IMR-90 (cell line): Measurements from ENCODE around the gene SLC16A4. TPM values are rescaled to one million over a fixed set of nuclear protein-coding genes. Genes with fewer than 3 reads are reported as not detected.
A peak's percentile ranks its signal among the peaks of the same experiment; 100 is the strongest.

Source experiments
- ATAC-seq: fragments of 200-7000 bp; cut with Tn5 transposase; 2 replicates; pipeline ENCODE4 v1.9.1; 2020; ENCODE audit warnings: low read depth, mild to moderate bottlenecking, moderate library complexity
- BruUV-seq: library from RNA; stranded (reverse); fragments of 400-500 nt; replicated peaks from 2 replicates; lab custom pipeline; 2021; lab: Mats Ljungman, UMichigan
- CTCF ChIA-PET: fragments of 300-600 bp; formaldehyde crosslinking; extraction: SDS; loops from one replicate; lab custom pipeline; 2021; ENCODE audit warnings: antibody characterized with exemption; lab: Yijun Ruan, JAX
- POLR2A ChIA-PET: fragments of 300-600 bp; sonication (Branson Sonifier 250); formaldehyde crosslinking; loops from one replicate; lab custom pipeline; 2022; ENCODE audit warnings: antibody characterized with exemption; ENCODE audit not compliant: unreplicated experiment; lab: Charles Lee
- DNase-seq: peaks from one replicate; pipeline ENCODE4 v3.0.0; 2013
- H2AFZ ChIP-seq: replicated peaks from 2 replicates; pipeline ENCODE3; 2013; ENCODE audit warnings: low read length, mild to moderate bottlenecking; ENCODE audit not compliant: poor library complexity
- H2AK5ac ChIP-seq: 2 replicates; pipeline ENCODE4 v1.6.1; 2013; ENCODE audit warnings: low read depth, low read length, inconsistent platforms
- H2AK9ac ChIP-seq: replicated peaks from 2 replicates; pipeline ENCODE3; 2013; ENCODE audit warnings: mild to moderate bottlenecking, low read depth, low read length, moderate library complexity; ENCODE audit not compliant: poor library complexity
- H2BK120ac ChIP-seq: 2 replicates; pipeline ENCODE4 v1.6.1; 2013; ENCODE audit warnings: low read depth, low read length, inconsistent platforms
- H2BK15ac ChIP-seq: 3 replicates; pipeline ENCODE4 v1.6.1; 2013; ENCODE audit warnings: low read depth, low read length, inconsistent platforms
- H2BK20ac ChIP-seq: 2 replicates; pipeline ENCODE4 v1.6.1; 2013; ENCODE audit warnings: low read depth, mild to moderate bottlenecking, inconsistent platforms, low read length, moderate library complexity
- H2BK5ac ChIP-seq: 2 replicates; pipeline ENCODE4 v1.6.1; 2013; ENCODE audit warnings: mild to moderate bottlenecking, low read depth, low read length, inconsistent platforms; ENCODE audit not compliant: poor library complexity, severe bottlenecking
- H3K14ac ChIP-seq: replicated peaks from 2 replicates; pipeline ENCODE4 v1.6.1; 2013; ENCODE audit warnings: low read depth, low read length, inconsistent platforms
- H3K18ac ChIP-seq: 2 replicates; pipeline ENCODE4 v1.6.1; 2013; ENCODE audit warnings: low read depth, low read length, control low read depth
- H3K23ac ChIP-seq: 2 replicates; pipeline ENCODE4 v1.6.1; 2013; ENCODE audit warnings: low read depth, low read length, inconsistent platforms
- H3K27ac ChIP-seq: 2 replicates; pipeline ENCODE4 v1.5.1; 2013; ENCODE audit warnings: mild to moderate bottlenecking, control low read depth, low read length; ENCODE audit not compliant: insufficient read depth
- H3K27me3 ChIP-seq: 2 replicates; pipeline ENCODE4 v1.6.1; 2013; ENCODE audit warnings: low read length; ENCODE audit not compliant: control insufficient read depth, insufficient read depth
- H3K36me3 ChIP-seq: 2 replicates; pipeline ENCODE4 v1.6.1; 2013; ENCODE audit warnings: low read length, mixed read lengths; ENCODE audit not compliant: control insufficient read depth, insufficient read depth
- H3K4ac ChIP-seq: 2 replicates; pipeline ENCODE4 v1.6.1; 2013; ENCODE audit warnings: low read depth, low read length, inconsistent platforms
- H3K4me1 ChIP-seq: 2 replicates; pipeline ENCODE4 v1.6.1; 2013; ENCODE audit warnings: low read length, mixed read lengths; ENCODE audit not compliant: control insufficient read depth, insufficient read depth
- H3K4me2 ChIP-seq: 2 replicates; pipeline ENCODE4 v1.6.1; 2013; ENCODE audit warnings: low read depth, mild to moderate bottlenecking, control low read depth, low read length, moderate library complexity
- H3K4me3 ChIP-seq: 2 replicates; pipeline ENCODE4 v1.5.1; 2013; ENCODE audit warnings: low read depth, mild to moderate bottlenecking, control low read depth, low read length, moderate library complexity; ENCODE audit not compliant: insufficient read depth
- H3K56ac ChIP-seq: 2 replicates; pipeline ENCODE4 v1.6.1; 2013; ENCODE audit warnings: low read length, inconsistent platforms; ENCODE audit not compliant: insufficient read depth; ENCODE audit errors: extremely low read depth
- H3K79me1 ChIP-seq, 2 experiments: 2 replicates each; pipeline ENCODE4 v1.6.1; 2013; ENCODE audit warnings: low read length in 2 of 2, inconsistent platforms in 1 of 2, low read depth in 1 of 2
- H3K9ac ChIP-seq: 2 replicates; pipeline ENCODE4 v1.6.1; 2013; ENCODE audit warnings: low read depth, low read length, control low read depth
- H3K9me1 ChIP-seq: 2 replicates; pipeline ENCODE4 v1.6.1; 2013; ENCODE audit warnings: low read length, inconsistent platforms; ENCODE audit not compliant: insufficient read depth
- H3K9me3 ChIP-seq: 2 replicates; pipeline ENCODE4 v1.6.1; 2013; ENCODE audit warnings: low read length; ENCODE audit not compliant: control insufficient read depth, insufficient read depth
- H4K20me1 ChIP-seq: 2 replicates; pipeline ENCODE4 v1.6.1; 2013; ENCODE audit warnings: low read length, inconsistent platforms; ENCODE audit not compliant: insufficient read depth
- H4K5ac ChIP-seq: 2 replicates; pipeline ENCODE4 v1.6.1; 2013; ENCODE audit warnings: mild to moderate bottlenecking, low read depth, low read length, control low read depth
- H4K8ac ChIP-seq, 2 experiments: 2 replicates each; pipeline ENCODE4 v1.6.1; 2013; ENCODE audit warnings: low read depth in 2 of 2, low read length in 2 of 2, control low read depth in 1 of 2, inconsistent platforms in 1 of 2
- H4K91ac ChIP-seq: 2 replicates; pipeline ENCODE4 v1.6.1; 2013; ENCODE audit warnings: low read depth, low read length, inconsistent platforms; ENCODE audit not compliant: insufficient read depth
- BHLHE40 ChIP-seq: fragments of 150-350 bp; IDR thresholded peaks from 2 replicates; pipeline ENCODE4 v1.6.1; 2016; ENCODE audit warnings: mild to moderate bottlenecking, low read depth, low read length
- CEBPB ChIP-seq: IDR thresholded peaks from 2 replicates; pipeline ENCODE4 v1.6.1; 2012; ENCODE audit warnings: low read depth, low read length, improper control_type of control experiment
- CHD1 ChIP-seq: IDR thresholded peaks from 2 replicates; pipeline ENCODE4 v1.6.1; 2012; ENCODE audit warnings: low read depth, low read length, improper control_type of control experiment
- FOS ChIP-seq: fragments of 150-350 bp; IDR thresholded peaks from 2 replicates; pipeline ENCODE4 v1.6.1; 2016; ENCODE audit warnings: low read depth, low read length
- MAFK ChIP-seq: IDR thresholded peaks from 2 replicates; pipeline ENCODE4 v1.6.1; 2012; ENCODE audit warnings: low read depth, low read length, improper control_type of control experiment
- MAZ ChIP-seq: IDR thresholded peaks from 2 replicates; pipeline ENCODE4 v1.6.1; 2012; ENCODE audit warnings: low read depth, mild to moderate bottlenecking, low read length, improper control_type of control experiment, moderate library complexity, borderline replicate concordance
- MXI1 ChIP-seq: IDR thresholded peaks from 2 replicates; pipeline ENCODE4 v1.6.1; 2012; ENCODE audit warnings: low read depth, mild to moderate bottlenecking, low read length, moderate library complexity, borderline replicate concordance
- NFE2L2 ChIP-seq: fragments of 150-350 bp; IDR thresholded peaks from 2 replicates; pipeline ENCODE4 v1.6.1; 2016; ENCODE audit warnings: low read depth, mild to moderate bottlenecking, low read length
- POLR2A ChIP-seq: IDR thresholded peaks from 2 replicates; pipeline ENCODE4 v1.6.1; 2012; ENCODE audit warnings: mild to moderate bottlenecking, low read depth, low read length
- RAD21 ChIP-seq: IDR thresholded peaks from 2 replicates; pipeline ENCODE4 v1.6.1; 2012; ENCODE audit warnings: low read length, improper control_type of control experiment
- RCOR1 ChIP-seq: IDR thresholded peaks from 2 replicates; pipeline ENCODE4 v1.6.1; 2012; ENCODE audit warnings: mild to moderate bottlenecking, low read length, improper control_type of control experiment; ENCODE audit not compliant: insufficient replicate concordance
- RFX5 ChIP-seq: IDR thresholded peaks from 2 replicates; pipeline ENCODE4 v1.8.0; 2012; ENCODE audit warnings: low read depth, mild to moderate bottlenecking, low read length, moderate library complexity
- SMC3 ChIP-seq: fragments of 150-350 bp; IDR thresholded peaks from 2 replicates; pipeline ENCODE4 v1.6.1; 2016; ENCODE audit warnings: low read depth, mild to moderate bottlenecking, antibody characterized with exemption, low read length, moderate library complexity
- WGBS, 2 experiments: methylation state at CpG; one replicate each; pipeline versions ENCODE4 v1.1.5 to v1.1.7; 2013; ENCODE audit warnings: missing lambda C conversion rate in 2 of 2; ENCODE audit not compliant: insufficient read length in 1 of 2; ENCODE audit errors: extremely low coverage in 2 of 2; 5-methylcytosine and 5-hydroxymethylcytosine counted together
- dilution Hi-C: fragments of 300-500 bp; cut with HindIII; formaldehyde crosslinking; loops from one replicate; pipeline ENCODE4 v1.14.3; 2018; ENCODE audit warnings: low sequenced_read_pairs; ENCODE audit not compliant: unreplicated experiment
- in situ Hi-C: fragments of 300-500 bp; cut with MboI; formaldehyde crosslinking; loops from 3 replicates; pipeline ENCODE4 v1.14.3; 2019; ENCODE audit warnings: low sequenced_read_pairs, inconsistent platforms, mixed read lengths
- intact Hi-C: fragments of 100-400 bp; cut with micrococcal nuclease; formaldehyde crosslinking; loops from 2 replicates; pipeline ENCODE4 v1.10.0; 2022
- polyA plus RNA-seq, 3 experiments: library from polyadenylated mRNA; depleted of rRNA; stranded (reverse); fragments of >200 nt; gene quantifications; 2 replicates each; pipeline ENCODE4 v1.2.3, GENCODE V29; 2012; ENCODE audit warnings: low replicate concordance in 1 of 3
- total RNA-seq: library from RNA; depleted of rRNA; stranded (reverse); fragments of >200 nt; gene quantifications from 2 replicates; pipeline ENCODE4 v1.2.3, GENCODE V29; 2012
- TF ChIP-seq, protein P1 (sequence below): fragments of 150-350 bp; IDR thresholded peaks from 2 replicates; pipeline ENCODE4 v1.6.1; 2016; ENCODE audit warnings: low read depth, mild to moderate bottlenecking, low read length, moderate library complexity, borderline replicate concordance
- TF ChIP-seq, protein P2 (sequence below): conservative IDR thresholded peaks from 2 replicates; pipeline ENCODE4 v1.5.1; 2012; ENCODE audit warnings: mild to moderate bottlenecking, low read depth, low read length, improper control_type of control experiment
- TF ChIP-seq, protein P3 (sequence below): fragments of 150-350 bp; IDR thresholded peaks from 2 replicates; pipeline ENCODE4 v1.6.1; 2017; ENCODE audit warnings: mild to moderate bottlenecking, antibody characterized with exemption, low read length, low read depth

SLC16A4 gene
- total and polyA plus RNA-seq, 2 of the 4 experiments (the other 2 are of a cell fraction) = 27.7 to 65.2 TPM

DNA sequence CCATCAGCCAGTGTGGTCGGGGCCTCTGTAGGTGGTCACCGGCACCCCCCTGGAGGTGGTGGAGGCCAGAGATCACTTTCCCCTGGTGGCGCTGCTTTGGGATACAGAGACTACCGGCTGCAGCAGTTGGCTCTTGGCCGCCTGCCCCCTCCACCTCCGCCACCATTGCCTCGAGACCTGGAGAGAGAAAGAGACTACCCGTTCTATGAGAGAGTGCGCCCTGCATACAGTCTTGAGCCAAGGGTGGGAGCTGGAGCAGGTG is 50.7 kb downstream of the SLC16A4 start:
- peak overlapping the region; percentile 64 for H3K4me3 ChIP-seq
- H4K8ac ChIP-seq = no peak overlapping the region
- H3K9me1 ChIP-seq = peaks cover 12% of the 10 kb centered on the region
- H4K20me1 ChIP-seq = peaks cover 38% of the 10 kb centered on the region
- no peak overlapping the region for H2BK120ac ChIP-seq
- H2AK5ac ChIP-seq = peak overlapping the region; percentile 44
- TF ChIP-seq, protein P1, sequence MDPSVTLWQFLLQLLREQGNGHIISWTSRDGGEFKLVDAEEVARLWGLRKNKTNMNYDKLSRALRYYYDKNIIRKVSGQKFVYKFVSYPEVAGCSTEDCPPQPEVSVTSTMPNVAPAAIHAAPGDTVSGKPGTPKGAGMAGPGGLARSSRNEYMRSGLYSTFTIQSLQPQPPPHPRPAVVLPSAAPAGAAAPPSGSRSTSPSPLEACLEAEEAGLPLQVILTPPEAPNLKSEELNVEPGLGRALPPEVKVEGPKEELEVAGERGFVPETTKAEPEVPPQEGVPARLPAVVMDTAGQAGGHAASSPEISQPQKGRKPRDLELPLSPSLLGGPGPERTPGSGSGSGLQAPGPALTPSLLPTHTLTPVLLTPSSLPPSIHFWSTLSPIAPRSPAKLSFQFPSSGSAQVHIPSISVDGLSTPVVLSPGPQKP = no peak
- TF ChIP-seq RAD21 (no peak), MAFK (no peak), NFE2L2 (no peak), RFX5 (no peak), MXI1 (no peak), BHLHE40 (no peak), SMC3 (no peak), CHD1 (no peak), FOS (no peak), RCOR1 (no peak), POLR2A (no peak), MAZ (no peak), CEBPB (no peak)
- TF ChIP-seq, protein P2, sequence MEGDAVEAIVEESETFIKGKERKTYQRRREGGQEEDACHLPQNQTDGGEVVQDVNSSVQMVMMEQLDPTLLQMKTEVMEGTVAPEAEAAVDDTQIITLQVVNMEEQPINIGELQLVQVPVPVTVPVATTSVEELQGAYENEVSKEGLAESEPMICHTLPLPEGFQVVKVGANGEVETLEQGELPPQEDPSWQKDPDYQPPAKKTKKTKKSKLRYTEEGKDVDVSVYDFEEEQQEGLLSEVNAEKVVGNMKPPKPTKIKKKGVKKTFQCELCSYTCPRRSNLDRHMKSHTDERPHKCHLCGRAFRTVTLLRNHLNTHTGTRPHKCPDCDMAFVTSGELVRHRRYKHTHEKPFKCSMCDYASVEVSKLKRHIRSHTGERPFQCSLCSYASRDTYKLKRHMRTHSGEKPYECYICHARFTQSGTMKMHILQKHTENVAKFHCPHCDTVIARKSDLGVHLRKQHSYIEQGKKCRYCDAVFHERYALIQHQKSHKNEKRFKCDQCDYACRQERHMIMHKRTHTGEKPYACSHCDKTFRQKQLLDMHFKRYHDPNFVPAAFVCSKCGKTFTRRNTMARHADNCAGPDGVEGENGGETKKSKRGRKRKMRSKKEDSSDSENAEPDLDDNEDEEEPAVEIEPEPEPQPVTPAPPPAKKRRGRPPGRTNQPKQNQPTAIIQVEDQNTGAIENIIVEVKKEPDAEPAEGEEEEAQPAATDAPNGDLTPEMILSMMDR = no peak
- TF ChIP-seq, protein P3, sequence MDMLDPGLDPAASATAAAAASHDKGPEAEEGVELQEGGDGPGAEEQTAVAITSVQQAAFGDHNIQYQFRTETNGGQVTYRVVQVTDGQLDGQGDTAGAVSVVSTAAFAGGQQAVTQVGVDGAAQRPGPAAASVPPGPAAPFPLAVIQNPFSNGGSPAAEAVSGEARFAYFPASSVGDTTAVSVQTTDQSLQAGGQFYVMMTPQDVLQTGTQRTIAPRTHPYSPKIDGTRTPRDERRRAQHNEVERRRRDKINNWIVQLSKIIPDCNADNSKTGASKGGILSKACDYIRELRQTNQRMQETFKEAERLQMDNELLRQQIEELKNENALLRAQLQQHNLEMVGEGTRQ = no peak
- H3K9ac ChIP-seq = peak overlapping the region; percentile 81
- in situ Hi-C loops = loop anchor here (5.0 kb wide), 1 partner anchor 62 kb away; no protein-coding TSS in a partner anchor
- H3K4me1 ChIP-seq = peaks cover 18% of the 10 kb centered on the region
- H4K91ac ChIP-seq = no peak overlapping the region
- no peak overlapping the region for H3K4ac ChIP-seq
- H2BK5ac ChIP-seq = no peak overlapping the region
- H3K36me3 ChIP-seq = peaks cover 17% of the 10 kb centered on the region
- no peaks in the 10 kb centered on the region for H3K9me3 ChIP-seq
- 0 out of 2 replicates have a peak overlapping the region, but pooled peaks have one; percentile 13 for H3K23ac ChIP-seq
- peak overlapping the region; percentile 97 for H2AK9ac ChIP-seq
- no peak overlapping the region for H3K56ac ChIP-seq
- no peak overlapping the region for H3K18ac ChIP-seq
- BruUV-seq = no TSS peak
- H4K5ac ChIP-seq = no peak overlapping the region
- H2BK20ac ChIP-seq = no peak overlapping the region
- peak overlapping the region; percentile 56 for H3K4me2 ChIP-seq
- peak overlapping the region; percentile 97 for H2AFZ ChIP-seq
- ChIA-PET CTCF (interaction anchor here (0.9 kb wide), 1 partner anchor 50 kb away, joined by 3 read pairs; the partner anchor contains the start of gene SLC16A4), POLR2A (no interaction called here)
- intact Hi-C loops = no loop called here
- no peak overlapping the region for H2BK15ac ChIP-seq
- DNase-seq (no peak), ATAC-seq (no peak)
- no peaks in the 10 kb centered on the region for H3K27me3 ChIP-seq
- WGBS, 2 experiments = no CpG with 5 or more reads among the region's 9 CpGs
- dilution Hi-C loops = no loop called here
- H3K79me1 ChIP-seq = peaks cover 0 to 34% of the 10 kb centered on the region in 2 experiments; a peak in 2 of 4 replicates
- peak overlapping the region; percentile 12 for H3K14ac ChIP-seq
- H3K27ac ChIP-seq = peak overlapping the region; percentile 82
